ENCODE measurements around the gene RRP9. TPM values are rescaled to one million over a fixed set of nuclear protein-coding genes. Genes with fewer than 3 reads are reported as not detected.

The RRP9 gene
- total RNA-seq, 1 donor from 2014 or later: 9.3 TPM

DNA sequence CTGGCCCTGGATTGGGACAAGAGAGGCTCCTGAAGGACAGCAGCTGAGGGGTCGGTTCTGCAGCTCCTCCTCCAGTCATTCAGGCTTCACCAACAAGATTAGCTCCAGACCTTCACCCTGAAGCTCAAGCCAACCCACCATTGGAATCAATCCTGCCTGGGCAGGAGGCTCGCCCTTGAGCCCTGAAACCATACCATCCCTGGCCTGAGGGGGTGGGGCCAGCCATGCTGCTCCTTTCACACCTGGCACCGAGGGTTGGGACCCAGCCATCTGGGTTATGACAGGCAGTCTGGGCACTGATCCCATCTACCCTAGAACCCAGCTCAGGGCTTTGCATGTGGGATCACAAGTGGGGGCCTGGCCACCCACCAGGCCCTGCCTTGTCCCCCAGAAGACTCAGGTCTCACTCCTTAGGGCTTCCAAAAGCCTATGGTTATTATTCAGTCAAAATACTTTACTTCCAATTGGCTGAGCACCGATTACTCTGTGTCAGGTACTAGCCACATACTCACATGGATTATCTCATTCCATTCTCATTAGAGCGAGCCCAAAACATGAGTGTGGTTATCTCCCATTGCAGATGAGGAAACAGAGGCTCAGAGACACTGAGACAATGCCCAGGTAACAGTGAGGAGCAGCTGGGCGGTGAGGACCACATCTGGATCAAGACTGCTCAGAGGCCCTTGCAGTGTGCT is 29.0 kb upstream of the RRP9 start:
- DNase-seq: no peak

DNA sequence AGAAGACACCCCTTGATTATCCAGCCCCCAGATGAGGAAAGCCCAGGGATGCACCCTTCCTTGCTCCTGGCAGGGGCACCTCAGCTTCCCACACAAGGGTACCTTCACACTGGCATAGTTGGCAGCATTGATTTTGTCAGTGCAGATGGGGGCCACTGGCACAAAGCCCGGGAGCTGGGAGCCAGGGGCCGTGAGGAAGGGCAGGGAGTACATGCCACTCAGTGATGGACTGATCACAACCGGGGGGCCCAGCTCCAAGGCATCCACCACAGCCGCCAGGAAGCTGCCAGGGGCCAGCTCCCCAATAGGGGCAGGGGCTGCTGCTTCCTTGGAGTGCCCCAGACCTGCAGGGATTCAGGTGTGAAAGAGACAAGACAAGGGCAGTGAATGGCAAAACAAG is 28.1 kb upstream of the RRP9 start:
- no peak for DNase-seq

DNA sequence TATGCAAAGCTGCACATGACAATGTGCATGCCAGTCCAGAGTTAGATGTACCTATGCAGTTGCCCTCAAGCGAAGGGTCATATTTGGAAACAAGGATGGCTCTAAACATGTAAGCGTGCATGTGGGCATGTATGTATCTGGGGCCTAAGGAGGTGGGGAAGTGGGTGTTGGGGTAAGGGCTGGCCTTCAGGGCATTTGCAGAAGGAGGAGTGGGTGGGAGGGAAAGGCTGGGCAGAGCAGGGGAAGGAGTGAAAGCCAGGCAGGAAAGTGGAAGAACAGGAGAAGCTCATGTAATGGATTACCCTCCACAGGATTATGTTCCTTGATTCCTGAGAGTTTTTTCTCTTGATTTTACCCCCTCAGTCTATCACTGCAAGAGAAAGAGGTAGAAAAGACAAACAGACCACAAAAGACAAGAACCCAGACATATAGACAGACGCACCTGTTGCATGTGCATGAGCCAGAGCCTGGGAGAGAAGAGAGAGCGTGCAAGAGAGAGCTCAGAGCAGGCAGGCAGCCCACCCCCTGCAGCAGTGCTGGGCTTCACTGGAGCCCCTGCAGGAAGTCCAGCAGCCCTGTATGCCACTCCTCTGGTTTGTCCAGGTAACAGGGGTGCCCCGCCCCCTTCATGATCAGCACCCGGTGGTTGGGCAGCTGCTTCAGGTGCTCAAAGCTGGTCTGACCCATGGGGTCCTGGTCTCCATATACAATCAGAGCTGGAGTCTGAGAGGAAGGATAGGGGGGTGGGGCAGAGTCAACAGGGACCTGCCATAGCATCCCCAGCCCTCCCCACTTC is 27.4 kb upstream of the RRP9 start:
- no peak for DNase-seq

DNA sequence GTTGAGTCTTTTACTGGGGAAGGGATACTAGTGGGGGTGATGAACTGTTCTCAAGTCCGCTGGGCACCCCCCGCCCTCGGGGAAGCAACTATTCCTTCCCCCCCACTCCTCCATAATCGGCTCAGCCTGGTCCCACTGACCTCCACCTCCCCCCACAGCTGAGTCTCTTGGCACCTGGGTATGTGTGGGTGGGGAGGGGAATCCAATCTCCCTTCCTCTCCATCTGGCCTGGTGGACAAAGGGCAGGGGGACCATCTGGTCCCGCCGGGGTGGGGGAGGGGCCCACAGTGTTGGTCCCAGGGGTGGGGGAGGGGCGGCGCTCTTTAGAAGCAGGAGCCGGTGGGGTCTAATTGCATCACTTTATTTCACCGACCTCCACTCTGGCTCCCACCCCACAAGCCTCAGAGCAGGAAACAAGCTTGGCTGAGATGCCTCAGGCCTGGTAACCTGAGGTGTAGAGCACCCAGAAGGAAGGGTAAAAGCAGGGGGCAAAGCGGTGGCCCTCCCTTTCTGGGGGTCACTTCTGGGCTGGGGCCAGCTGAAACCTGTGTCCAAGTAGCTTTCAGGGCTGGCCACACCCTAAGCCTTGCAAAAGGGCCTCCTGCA is 26.6 kb upstream of the RRP9 start:
- DNase-seq: peak; percentile 64

DNA sequence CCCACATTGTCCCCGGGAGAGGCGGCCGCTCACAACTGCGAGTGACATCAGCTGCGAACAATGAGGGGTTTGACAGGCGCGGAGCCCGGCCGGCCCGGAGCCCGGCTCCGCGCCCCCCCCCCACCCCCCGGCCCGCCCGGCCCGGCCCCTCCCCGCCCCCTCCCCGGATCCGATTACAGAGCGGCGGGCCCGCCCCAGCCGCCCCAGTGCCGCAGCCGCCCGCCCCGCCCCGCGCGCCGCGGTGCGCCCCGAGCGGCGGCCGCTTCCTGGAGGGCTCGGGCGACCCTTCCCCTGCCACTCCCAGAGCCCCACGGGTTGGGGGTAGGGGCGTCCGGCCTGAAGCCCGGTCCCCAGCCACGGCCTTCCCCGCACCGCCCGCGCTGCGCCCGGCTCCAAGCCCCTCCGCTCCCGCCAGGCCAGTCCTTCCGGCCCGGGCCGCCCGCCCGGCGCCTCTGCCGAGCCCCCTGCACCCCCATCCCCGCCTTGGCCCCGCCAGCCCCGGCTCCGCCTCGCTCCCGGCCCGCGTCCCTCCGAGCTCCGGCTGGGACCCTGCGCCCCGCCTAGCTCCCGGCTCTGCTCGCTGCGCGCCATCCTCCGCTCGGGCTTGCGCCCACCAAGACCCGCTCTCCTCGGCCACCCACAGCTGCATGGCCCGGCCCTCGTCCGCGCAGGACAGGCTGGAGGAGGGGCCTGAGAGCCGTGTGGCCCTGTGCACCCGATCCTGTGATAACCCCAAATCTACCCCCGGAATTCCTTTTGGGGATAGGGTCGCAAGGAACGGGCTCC is 25.9 kb upstream of the RRP9 start, which contains the start of gene PCBP4:
Gene PCBP4 (minus strand): TSS at position 71 of the 786 bp plus-strand sequence. CDS start 6,214 bp downstream, outside the sequence.
- DNase-seq: peak; percentile 84

DNA sequence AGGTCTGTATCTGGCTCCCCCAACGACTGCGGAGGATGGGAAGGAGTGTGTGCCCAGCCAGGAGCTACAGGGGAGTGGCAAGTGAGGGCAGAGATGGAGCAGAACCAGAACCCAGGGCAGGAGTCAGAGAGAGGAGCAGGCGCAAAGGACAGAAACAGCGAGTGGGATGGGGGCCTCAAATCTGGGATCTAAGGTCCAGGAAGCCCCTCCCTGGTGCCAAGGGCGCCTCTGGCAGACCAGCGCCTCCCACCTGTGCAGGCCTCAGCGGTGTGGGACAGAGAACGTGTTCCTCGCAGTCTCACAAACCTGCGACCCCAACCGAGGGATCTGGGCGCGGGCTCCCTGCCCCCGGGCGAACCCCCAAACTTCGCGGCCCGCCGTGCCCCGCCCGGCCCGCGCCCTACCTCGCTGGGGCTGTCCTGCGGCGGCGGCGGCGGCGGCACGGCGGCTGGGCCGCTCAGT is 25.2 kb upstream of the RRP9 start:
- no peak for DNase-seq

DNA sequence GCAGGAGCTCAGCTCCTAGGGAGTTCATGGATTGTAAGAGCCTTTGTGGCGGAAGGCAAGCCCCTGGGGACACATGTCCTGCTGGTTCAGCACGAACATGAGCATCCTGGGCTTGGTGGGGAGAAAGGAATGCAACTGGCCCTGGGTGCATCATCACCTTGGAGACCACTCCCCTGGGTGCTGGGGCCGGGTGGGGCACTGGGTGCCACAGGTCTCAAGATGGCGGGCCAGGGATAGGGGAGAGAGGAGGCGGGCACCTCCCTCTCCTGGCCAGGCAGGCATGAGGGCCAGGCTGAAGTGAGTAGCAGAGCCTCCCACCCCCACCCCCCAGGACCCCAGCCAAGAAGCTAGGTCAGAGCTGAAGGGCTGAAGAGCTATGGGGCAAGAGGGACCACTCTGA is 24.8 kb upstream of the RRP9 start:
- DNase-seq: no peak

DNA sequence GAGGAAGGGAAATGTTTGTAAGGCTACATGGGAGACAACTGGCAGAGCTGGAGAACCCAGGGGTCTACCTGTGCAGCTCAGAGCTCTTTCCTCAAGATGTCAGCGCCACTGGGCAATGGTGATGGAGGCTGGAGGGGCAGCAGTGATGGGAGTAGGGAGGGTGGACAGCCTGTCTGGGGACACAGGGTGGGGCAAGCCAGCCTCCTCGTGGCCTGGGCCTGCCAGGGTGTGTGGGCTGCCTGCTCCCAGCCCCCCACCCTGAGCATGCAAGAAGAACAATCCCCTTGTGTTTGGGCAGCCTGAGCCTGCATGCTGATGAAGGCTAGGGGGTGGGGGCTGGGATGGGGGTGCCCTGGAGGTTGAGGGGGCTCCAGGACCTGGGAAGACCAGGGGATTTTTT is 24.3 kb upstream of the RRP9 start:
- no peak for DNase-seq

DNA sequence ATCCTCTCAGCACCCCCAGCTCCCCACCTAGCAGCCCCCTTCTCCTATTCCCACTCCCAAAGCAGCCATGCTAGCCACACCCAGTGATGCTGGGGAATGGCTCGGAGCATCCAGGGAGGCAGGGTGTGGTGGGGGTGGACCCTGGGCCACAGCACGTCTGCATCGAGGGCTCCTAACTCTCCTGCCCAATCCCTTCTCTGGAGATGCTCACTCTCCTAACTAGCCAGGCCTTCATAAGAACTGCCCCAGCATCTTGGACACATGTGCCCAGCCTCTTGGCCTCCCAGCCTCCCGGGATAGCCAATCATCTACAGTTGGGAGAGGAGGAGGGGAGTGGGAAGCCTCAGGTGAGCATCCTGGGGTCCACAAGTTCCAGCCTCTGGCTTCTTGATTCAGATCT is 22.8 kb upstream of the RRP9 start:
- DNase-seq: no peak

DNA sequence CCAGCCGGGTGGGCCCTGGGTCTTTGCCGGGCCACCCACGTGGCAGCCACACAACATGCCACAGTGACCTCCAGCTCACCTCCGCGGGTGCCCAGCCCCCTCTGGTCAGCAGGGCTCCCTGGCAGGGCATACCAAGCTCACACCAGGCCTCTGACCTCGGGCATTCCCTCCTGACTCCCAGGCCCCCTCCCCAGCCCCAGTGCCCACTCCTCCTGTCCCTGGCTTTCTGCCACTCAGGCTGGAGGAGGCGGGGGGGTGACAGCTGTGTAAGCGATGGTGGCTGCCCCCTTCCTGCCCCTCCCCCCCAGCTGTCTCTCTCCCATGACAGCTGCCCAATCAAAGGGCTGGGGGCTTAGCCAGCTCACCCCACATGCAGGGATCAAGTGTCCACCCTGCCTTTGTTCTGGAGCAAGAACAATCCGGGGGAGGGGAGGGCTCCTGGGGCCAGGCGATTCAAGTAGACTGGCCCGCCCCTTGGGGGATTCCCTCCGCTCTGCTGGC is 22.3 kb upstream of the RRP9 start:
- DNase-seq: peak; percentile 94

DNA sequence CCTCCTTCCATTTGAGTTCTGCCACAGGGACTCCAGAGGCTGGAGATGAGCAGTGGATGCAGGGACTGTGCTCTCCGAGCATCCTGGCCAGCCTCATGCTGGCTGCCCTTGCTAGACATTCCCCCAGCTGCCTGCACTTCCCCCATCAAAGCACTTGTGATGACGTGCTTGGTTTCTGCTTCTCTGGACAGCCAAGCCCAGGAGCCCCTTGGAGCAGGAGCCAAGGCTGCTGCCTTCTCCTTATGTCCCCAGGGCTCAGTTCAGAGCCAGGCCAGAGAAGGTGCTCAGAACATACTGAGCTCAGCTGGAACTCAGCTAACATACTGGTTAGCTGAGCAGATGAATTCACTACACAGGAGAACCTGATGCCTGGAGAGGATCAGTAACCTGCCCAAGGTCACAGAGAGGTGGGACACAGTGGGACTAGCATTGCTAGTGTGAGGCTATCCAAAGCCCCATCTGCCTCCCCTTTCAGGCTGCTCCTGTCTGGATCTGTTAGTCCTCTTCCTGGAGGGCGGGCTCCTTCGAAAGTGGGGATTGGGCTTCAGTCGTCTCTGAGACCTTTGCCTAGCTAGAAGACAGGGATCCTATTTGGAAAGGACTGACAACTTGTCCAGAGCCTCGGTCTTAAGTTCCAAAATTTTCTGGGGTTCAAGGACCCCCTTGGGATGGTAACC is 21.3 kb upstream of the RRP9 start:
- peak; percentile 78 for DNase-seq

DNA sequence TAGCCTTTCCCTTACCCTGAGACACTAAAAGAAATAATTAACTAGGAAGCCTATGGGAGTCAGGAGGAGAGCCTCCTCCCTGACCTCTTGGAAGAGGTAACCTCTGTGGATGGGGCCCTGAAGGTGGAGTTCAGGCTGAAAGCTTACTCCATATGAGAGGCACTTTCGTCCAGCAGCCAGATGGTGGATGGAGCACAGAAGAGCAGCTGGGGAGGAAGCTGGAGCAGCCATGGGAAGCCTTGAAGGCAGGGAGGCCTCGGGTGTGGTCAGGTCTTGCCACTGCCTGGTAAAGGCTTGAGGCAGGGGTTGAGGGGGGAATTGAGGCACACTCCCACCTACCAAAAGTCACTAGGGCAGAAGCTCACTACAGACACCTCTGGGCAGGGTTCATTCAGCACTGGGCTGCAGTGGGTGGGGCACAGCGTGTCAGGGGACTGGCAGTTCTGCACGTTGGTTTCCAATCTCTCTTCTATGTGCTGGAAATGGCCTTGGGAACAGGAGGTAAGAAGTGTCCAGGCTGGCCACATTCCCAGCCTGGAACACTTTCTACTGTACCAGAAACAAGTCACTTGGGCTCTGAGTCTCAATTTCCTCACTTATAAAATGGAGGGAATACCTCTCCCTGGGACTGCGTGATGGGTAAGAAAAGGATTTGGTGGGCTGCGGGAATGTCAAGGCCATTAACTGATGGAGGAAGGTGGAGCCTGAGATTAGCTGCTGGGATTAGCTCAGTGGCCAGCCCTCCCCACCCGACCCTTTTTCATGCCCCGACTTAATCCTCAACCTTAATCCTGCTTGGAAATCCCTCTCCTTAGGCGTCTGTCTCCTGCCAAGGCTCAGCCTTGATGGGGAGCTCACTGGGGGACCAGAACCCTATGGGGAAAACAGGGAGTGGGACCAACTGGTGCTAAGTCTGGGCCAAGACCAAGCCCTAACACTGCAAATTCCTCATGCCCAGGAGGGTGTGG is 20.2 kb upstream of the RRP9 start:
- DNase-seq: no peak

DNA sequence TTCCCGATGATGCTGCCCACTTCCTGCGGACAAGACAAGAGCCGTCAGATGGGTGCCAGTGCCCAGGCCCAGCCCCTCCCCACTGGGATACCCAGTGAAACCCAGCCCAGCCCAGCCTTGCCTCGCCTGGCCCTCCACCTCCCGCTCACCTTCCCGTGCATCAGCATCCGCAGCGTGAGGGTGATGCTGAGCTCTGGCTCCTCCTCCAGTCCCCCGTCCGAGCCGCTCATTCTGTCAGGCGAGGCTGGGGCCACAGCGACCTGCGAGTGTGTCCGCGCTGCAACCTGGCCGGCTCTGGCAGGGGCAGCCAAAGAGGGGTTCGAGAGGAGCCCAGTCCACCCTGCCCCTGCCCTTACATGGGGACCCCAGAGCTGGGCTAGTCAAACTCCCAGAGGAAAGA is 19.3 kb upstream of the RRP9 start:
- DNase-seq: no peak

DNA sequence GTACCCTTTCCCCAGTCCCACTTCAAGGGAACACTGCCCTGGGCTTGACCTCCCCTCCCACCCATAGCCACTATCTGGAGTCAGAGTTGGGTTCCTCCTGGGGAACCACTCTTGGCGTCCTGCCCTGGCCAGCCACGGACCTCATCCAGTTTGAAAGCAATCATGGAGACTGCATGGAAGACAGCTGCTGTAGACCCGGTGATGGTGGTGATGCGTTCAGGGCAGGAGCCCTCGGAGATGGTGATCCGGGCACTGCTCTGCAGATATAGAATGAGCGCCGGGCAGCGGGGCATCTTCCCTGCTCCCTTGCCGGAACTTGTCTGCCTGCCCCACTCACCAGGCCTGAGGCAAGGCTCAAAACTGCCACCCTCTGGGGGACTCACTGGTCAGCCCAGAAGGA is 18.7 kb upstream of the RRP9 start:
- no peak for DNase-seq

DNA sequence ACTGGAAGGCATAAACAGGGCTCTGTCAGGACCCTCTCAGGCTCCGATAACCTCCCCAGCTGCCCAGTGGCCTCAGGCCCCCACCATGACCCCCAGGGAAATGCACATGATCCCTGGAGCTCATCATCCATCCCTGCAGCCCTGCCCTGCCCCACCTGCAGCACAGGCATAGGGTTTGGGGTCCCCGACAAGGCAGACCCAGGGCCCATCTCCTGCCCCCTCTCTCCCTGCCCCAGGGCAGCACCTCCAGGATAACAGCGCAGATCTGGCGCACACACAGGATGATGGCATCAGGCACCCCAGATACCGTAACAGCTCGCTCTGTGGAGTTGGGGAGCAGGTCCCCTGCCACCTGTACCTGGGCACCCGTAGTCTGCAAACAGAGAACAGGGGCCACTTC is 17.9 kb upstream of the RRP9 start:
- DNase-seq: no peak

DNA sequence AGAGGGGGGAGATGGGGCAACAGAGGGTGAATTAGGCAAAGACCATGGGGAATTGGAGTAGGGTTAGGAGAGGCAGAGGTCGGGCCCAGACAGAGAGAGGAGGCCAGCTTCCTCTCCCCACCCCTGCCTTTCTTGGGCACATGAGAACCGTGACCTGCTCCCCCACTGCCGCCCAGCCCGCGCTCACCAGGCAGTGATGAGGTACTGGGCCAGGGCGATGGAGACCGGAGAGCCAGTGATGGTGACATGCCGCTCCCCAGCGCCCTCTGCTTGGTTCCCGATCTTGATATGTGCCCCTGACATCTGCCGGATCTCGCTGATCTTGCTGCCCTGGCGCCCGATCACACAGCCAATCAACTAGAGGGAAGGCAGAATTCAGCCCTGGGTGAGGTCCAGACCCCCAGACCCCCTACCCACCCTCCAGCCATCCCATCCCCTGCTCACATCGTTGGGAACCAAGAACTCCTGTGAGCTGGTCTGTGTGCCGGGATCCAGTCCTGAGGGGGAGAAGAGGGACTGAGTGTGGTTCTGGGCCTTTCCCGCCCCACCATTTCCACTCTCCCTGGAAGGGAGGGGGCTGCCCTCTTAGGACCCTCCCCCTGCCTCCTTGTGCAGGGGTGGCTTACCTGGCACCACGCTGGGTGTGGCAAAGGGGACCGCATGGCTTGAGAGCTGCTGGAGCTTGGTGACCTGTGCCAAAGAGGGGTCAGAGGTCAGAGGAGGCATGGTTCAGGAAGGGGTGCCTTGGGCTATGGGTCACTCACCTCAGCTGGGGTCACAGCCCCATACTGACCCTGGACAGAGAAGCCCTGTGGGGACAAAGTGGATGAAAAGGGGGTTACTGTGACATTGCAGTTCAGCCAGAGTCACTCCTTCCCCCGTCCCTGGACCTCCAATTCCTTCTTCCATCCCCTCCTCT is 17.2 kb upstream of the RRP9 start:
- DNase-seq: no peak

DNA sequence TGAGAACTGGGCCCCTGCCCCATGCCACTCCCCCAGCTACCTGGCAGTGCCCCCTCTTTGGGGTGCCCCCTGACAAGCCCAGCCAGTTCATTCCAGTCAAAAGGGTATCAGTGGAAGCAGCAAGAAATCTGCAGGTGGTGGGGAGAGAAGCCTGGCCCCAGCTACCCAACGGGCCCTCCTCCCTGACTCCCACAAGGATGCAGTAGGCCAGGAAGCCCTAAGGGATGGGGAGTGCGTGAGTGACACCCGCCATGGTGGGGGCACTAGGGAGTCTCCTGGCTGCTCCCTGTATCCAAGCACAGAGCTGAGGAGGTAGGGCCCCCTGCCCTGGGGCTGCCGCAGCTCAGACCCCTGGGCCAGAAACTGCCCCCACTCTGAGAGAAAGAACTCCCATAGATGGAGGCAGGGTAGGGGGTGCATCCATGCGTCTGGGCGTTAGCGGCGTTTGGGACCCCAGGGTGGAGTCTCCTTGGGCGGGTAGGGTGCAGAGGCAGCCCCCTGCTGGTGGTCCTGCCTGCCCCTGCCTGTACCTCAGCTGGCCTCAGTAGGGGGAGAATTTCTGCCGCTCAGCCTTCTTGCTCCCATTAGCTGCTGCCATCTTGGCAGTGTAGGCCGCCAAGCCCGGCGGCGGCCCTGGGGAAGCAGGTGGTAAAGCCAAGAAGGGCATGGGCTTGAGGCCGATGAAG is 16.0 kb upstream of the RRP9 start:
- no peak for DNase-seq

DNA sequence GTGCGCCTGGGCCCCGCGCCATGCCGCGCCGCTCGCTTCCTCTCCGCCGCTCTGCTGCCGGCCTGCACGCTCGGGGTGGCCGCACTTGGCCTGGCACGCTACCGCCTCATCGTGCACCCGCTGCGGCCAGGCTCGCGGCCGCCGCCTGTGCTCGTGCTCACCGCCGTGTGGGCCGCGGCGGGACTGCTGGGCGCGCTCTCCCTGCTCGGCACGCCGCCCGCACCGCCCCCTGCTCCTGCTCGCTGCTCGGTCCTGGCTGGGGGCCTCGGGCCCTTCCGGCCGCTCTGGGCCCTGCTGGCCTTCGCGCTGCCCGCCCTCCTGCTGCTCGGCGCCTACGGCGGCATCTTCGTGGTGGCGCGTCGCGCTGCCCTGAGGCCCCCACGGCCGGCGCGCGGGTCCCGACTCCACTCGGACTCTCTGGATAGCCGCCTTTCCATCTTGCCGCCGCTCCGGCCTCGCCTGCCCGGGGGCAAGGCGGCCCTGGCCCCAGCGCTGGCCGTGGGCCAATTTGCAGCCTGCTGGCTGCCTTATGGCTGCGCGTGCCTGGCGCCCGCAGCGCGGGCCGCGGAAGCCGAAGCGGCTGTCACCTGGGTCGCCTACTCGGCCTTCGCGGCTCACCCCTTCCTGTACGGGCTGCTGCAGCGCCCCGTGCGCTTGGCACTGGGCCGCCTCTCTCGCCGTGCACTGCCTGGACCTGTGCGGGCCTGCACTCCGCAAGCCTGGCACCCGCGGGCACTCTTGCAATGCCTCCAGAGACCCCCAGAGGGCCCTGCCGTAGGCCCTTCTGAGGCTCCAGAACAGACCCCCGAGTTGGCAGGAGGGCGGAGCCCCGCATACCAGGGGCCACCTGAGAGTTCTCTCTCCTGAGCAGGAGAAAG is 14.4 kb upstream of the RRP9 start:
- peak; percentile 73 for DNase-seq
